SK-N-SH (cell line): ENCODE data around the gene EHD1. TPM values are rescaled to one million over a fixed set of nuclear protein-coding genes. Genes with fewer than 3 reads are reported as not detected.

Source experiments
- CTCF ChIA-PET: fragments of 300-600, 350-600 bp; formaldehyde crosslinking; extraction: SDS; loops from one replicate; lab custom pipeline; 2021; lab: Yijun Ruan, JAX
- POLR2A ChIA-PET: fragments of 350-600 bp; sonication (Branson Sonifier 250); formaldehyde crosslinking; extraction: SDS; loops from one replicate; lab custom pipeline; 2020; ENCODE audit warnings: antibody characterized with exemption, inconsistent platforms; lab: Yijun Ruan, JAX
- DNase-seq: peaks from one replicate; pipeline ENCODE4 v3.0.0; 2012
- H2AFZ ChIP-seq: fragments of 200-600 bp; sonication (generic); 2 replicates; pipeline ENCODE4 v1.8.1; 2016; ENCODE audit warnings: antibody characterized with exemption, mild to moderate bottlenecking, low read depth
- H3F3A ChIP-seq: fragments of 200-600 bp; sonication (generic); replicated peaks from 2 replicates; pipeline ENCODE3; 2016; ENCODE audit warnings: antibody characterized with exemption, mild to moderate bottlenecking; ENCODE audit not compliant: insufficient read depth
- H3K27ac ChIP-seq, 2 experiments: fragments of 200-500 bp in 1 of 2; fragments of 200-600 bp in 1 of 2; sonication (Bioruptor generic) in 1 of 2; sonication (generic), shearing (Covaris generic) in 1 of 2; 2 replicates each; pipeline versions ENCODE4 v1.5.1 to v1.6.1; 2014 to 2016; ENCODE audit warnings: low read depth in 2 of 2, inconsistent platforms in 1 of 2, low read length in 1 of 2, mild to moderate bottlenecking in 1 of 2, mixed read lengths in 1 of 2
- H3K27me3 ChIP-seq: fragments of 200-600 bp; sonication (generic), shearing (Covaris generic); 2 replicates; pipeline ENCODE4 v1.6.1; 2016; ENCODE audit warnings: mixed run types; ENCODE audit not compliant: insufficient read depth
- H3K36me3 ChIP-seq, 2 experiments: fragments of 200-500 bp in 1 of 2; fragments of 200-600 bp in 1 of 2; sonication (Bioruptor generic) in 1 of 2; sonication (generic) in 1 of 2; replicated peaks in 1 of 2; 2 replicates each; pipeline versions ENCODE3 to v1.5.1; 2014 to 2016; ENCODE audit warnings: low read length in 1 of 2, mild to moderate bottlenecking in 1 of 2; ENCODE audit not compliant: insufficient read depth in 2 of 2, control insufficient read depth in 1 of 2
- H3K4me1 ChIP-seq, 2 experiments: fragments of 200-500 bp in 1 of 2; fragments of 200-600 bp in 1 of 2; sonication (Bioruptor generic) in 1 of 2; sonication (generic), shearing (Covaris generic) in 1 of 2; 2 replicates each; pipeline versions ENCODE4 v1.5.1 to v1.6.1; 2014 to 2016; ENCODE audit warnings: low read depth in 1 of 2, low read length in 1 of 2, mixed run types in 1 of 2; ENCODE audit not compliant: insufficient read depth in 2 of 2, control insufficient read depth in 1 of 2
- H3K4me2 ChIP-seq: fragments of 200-600 bp; sonication (generic), shearing (Covaris generic); 2 replicates; pipeline ENCODE4 v1.6.1; 2017; ENCODE audit warnings: mixed run types
- H3K4me3 ChIP-seq, 2 experiments: fragments of 200-500 bp in 1 of 2; fragments of 200-600 bp in 1 of 2; sonication (Bioruptor generic) in 1 of 2; sonication (generic), shearing (Covaris generic) in 1 of 2; 2 replicates each; pipeline versions ENCODE4 v1.5.1 to v1.8.1; 2014 to 2016; ENCODE audit warnings: low read depth in 2 of 2, inconsistent platforms in 1 of 2, low read length in 1 of 2, mild to moderate bottlenecking in 1 of 2, mixed read lengths in 1 of 2, moderate library complexity in 1 of 2
- H3K79me2 ChIP-seq: fragments of 200-600 bp; sonication (generic); 2 replicates; pipeline ENCODE4 v1.8.1; 2017; ENCODE audit warnings: mild to moderate bottlenecking; ENCODE audit not compliant: insufficient read depth
- H3K9ac ChIP-seq: fragments of 200-600 bp; sonication (generic); 2 replicates; pipeline ENCODE4 v1.6.1; 2017; ENCODE audit warnings: mixed run types
- H3K9me2 ChIP-seq: fragments of 200-600 bp; sonication (generic); 2 replicates; pipeline ENCODE4 v1.6.1; 2017; ENCODE audit warnings: mixed run types
- H3K9me3 ChIP-seq: fragments of 200-600 bp; sonication (generic); 2 replicates; pipeline ENCODE4 v1.6.1; 2017; ENCODE audit warnings: mixed run types, mild to moderate bottlenecking, moderate library complexity
- H4K20me1 ChIP-seq: fragments of 200-600 bp; sonication (generic); 2 replicates; pipeline ENCODE4 v1.6.1; 2017; ENCODE audit warnings: mild to moderate bottlenecking, mixed run types; ENCODE audit not compliant: insufficient read depth
- CHD2 ChIP-seq: fragments of 150-350 bp; IDR thresholded peaks from 2 replicates; pipeline ENCODE4 v1.6.1; 2018; ENCODE audit warnings: low read length; ENCODE audit not compliant: partially characterized antibody
- CTCF ChIP-seq: fragments of 200-600 bp; sonication (generic); IDR thresholded peaks from 2 replicates; pipeline ENCODE4 v1.6.1; 2017; ENCODE audit warnings: antibody characterized with exemption, mild to moderate bottlenecking, moderate library complexity
- ELF1 ChIP-seq: IDR thresholded peaks from 2 replicates; pipeline ENCODE4 v1.4.0; 2012
- EP300 ChIP-seq, 2 experiments: IDR thresholded peaks; 2 replicates each; pipeline versions ENCODE4 v1.4.0 to v1.6.1; 2012; ENCODE audit warnings: borderline replicate concordance in 1 of 2, low read depth in 1 of 2, low read length in 1 of 2
- EZH2phosphoT487 ChIP-seq: fragments of 200-600 bp; sonication (generic); IDR thresholded peaks from 2 replicates; pipeline ENCODE4 v1.6.1; 2017; ENCODE audit warnings: low read depth, mixed run types, mild to moderate bottlenecking, antibody characterized with exemption, moderate library complexity, borderline replicate concordance
- GABPA ChIP-seq: IDR thresholded peaks from 2 replicates; pipeline ENCODE4 v1.4.0; 2012; ENCODE audit warnings: low read depth, mild to moderate bottlenecking
- JUND ChIP-seq: IDR thresholded peaks from 2 replicates; pipeline ENCODE4 v1.4.0; 2012
- MAX ChIP-seq: IDR thresholded peaks from 2 replicates; pipeline ENCODE4 v1.4.0; 2012; ENCODE audit warnings: low read depth
- MEF2A ChIP-seq: IDR thresholded peaks from 2 replicates; pipeline ENCODE4 v1.4.0; 2012; ENCODE audit warnings: low read depth, borderline replicate concordance
- NFIC ChIP-seq: IDR thresholded peaks from 2 replicates; pipeline ENCODE4 v1.4.0; 2012; ENCODE audit warnings: borderline replicate concordance
- RAD21 ChIP-seq: IDR thresholded peaks from 2 replicates; pipeline ENCODE4 v1.6.1; 2012; ENCODE audit warnings: mild to moderate bottlenecking, low read length
- RFX5 ChIP-seq: IDR thresholded peaks from 2 replicates; pipeline ENCODE4 v1.6.1; 2012; ENCODE audit warnings: mild to moderate bottlenecking, improper control_type of control experiment, low read length
- TCF12 ChIP-seq: IDR thresholded peaks from 2 replicates; pipeline ENCODE4 v1.4.0; 2012
- TEAD4 ChIP-seq: IDR thresholded peaks from 2 replicates; pipeline ENCODE4 v1.4.0; 2012; ENCODE audit warnings: mild to moderate bottlenecking, borderline replicate concordance; ENCODE audit not compliant: insufficient read depth
- USF1 ChIP-seq: IDR thresholded peaks from 2 replicates; pipeline ENCODE4 v1.4.0; 2012; ENCODE audit warnings: low read depth, borderline replicate concordance
- USF2 ChIP-seq: fragments of 150-350 bp; IDR thresholded peaks from 2 replicates; pipeline ENCODE4 v1.6.1; 2017; ENCODE audit warnings: antibody characterized with exemption, low read length, low read depth, borderline replicate concordance
- YY1 ChIP-seq: IDR thresholded peaks from 2 replicates; pipeline ENCODE4 v1.4.0; 2012; ENCODE audit warnings: low read depth, mild to moderate bottlenecking
- ZBTB33 ChIP-seq: IDR thresholded peaks from 2 replicates; pipeline ENCODE4 v1.4.0; 2012; ENCODE audit warnings: low read depth, borderline replicate concordance
- WGBS: methylation state at CpG from one replicate; pipeline ENCODE4 v1.1.6; 2017; ENCODE audit warnings: low lambda C conversion rate; 5-methylcytosine and 5-hydroxymethylcytosine counted together
- polyA plus RNA-seq, 3 experiments: library from polyadenylated mRNA; depleted of rRNA; stranded (reverse); fragments of >200 nt; gene quantifications; 2 replicates each; pipeline ENCODE4 v1.2.3, GENCODE V29; 2012

EHD1 gene
- polyA plus RNA-seq, 1 of the 3 experiments (the other 2 are of a cell fraction) = 93.3 TPM

GRCh38 chr11:64876835-64877341 lies 1.5 kb downstream of the EHD1 start:
- H3K9ac ChIP-seq = peak overlapping the region; percentile 82
- no peaks in the 10 kb centered on the region for H3K27me3 ChIP-seq
- no peak for DNase-seq
- H3K4me2 ChIP-seq = peak overlapping the region; percentile 92
- H3K36me3 ChIP-seq = peaks cover 16 to 20% of the 10 kb centered on the region in 2 experiments
- ChIA-PET CTCF (interaction anchor here (1.2 to 26.7 kb wide), 8 partner anchors 10 to 137 kb away, joined by 3 to 530 read pairs (median 10); partner anchors contain the start of genes ARL2 and CDC42BPG), POLR2A (no interaction called here)
- peaks cover 6 to 32% of the 10 kb centered on the region in 2 experiments; a peak in 2 of 4 replicates for H3K4me1 ChIP-seq
- no peak overlapping the region for H2AFZ ChIP-seq
- WGBS = 42% methylated on average over 14 of the region's 14 CpGs
- peaks cover 38% of the 10 kb centered on the region for H4K20me1 ChIP-seq
- no peaks in the 10 kb centered on the region for H3K9me3 ChIP-seq
- peak overlapping the region; percentile 38 to 77; a peak in 3 of 4 replicates for H3K27ac ChIP-seq
- H3K79me2 ChIP-seq = peaks cover 64% of the 10 kb centered on the region
- TF ChIP-seq CTCF (no peak), MAX (peak; percentile 29; the same call in 1 of the 2 replicates), YY1 (no peak), RFX5 (no peak), JUND (no peak), NFIC (no peak), TCF12 (no peak; the same call in 1 of the 2 replicates)
- no peaks in the 10 kb centered on the region for H3F3A ChIP-seq
- no peaks in the 10 kb centered on the region for H3K9me2 ChIP-seq
- peak overlapping the region; percentile 95 to 96 for H3K4me3 ChIP-seq

- peak overlapping the region; percentile 92 for H3K4me2 ChIP-seq
- POLR2A ChIA-PET = no interaction called here
- H3K9me2 ChIP-seq = no peaks in the 10 kb centered on the region
- peaks cover 44% of the 10 kb centered on the region for H4K20me1 ChIP-seq
- H3K36me3 ChIP-seq = peaks cover 22 to 26% of the 10 kb centered on the region in 2 experiments
- peak overlapping the region; percentile 95 to 96; a peak in 3 of 4 replicates for H3K4me3 ChIP-seq
- peaks cover 7 to 30% of the 10 kb centered on the region in 2 experiments; a peak in 3 of 4 replicates for H3K4me1 ChIP-seq
- no peaks in the 10 kb centered on the region for H3F3A ChIP-seq
- H3K27me3 ChIP-seq = no peaks in the 10 kb centered on the region
- DNase-seq = no peak
- H3K9me3 ChIP-seq = no peaks in the 10 kb centered on the region
- H3K27ac ChIP-seq = peak overlapping the region; percentile 38 to 61; a peak in 2 of 4 replicates
- H3K79me2 ChIP-seq = peaks cover 70% of the 10 kb centered on the region
- no peak overlapping the region for H2AFZ ChIP-seq
- CTCF ChIA-PET = interaction anchor here (0.5 to 26.7 kb wide), 8 partner anchors 9 to 427 kb away, joined by 3 to 530 read pairs (median 10); partner anchors contain the start of genes ARL2 and CDC42BPG
- 87% methylated on average over 7 of the region's 11 CpGs for whole genome bisulfite sequencing
- peak overlapping the region; percentile 82 for H3K9ac ChIP-seq
- TF ChIP-seq TEAD4 (no peak), MAX (no peak), MEF2A (no peak), CHD2 (no peak), GABPA (no peak), ZBTB33 (no peak), RAD21 (no peak), USF1 (no peak), EZH2phosphoT487 (no peak), JUND (no peak), EP300 (IDR thresholded peaks at IDR 0.05; ENCODE audit: borderline replicate concordance in 1 of 2, low read depth in 1 of 2, low read length in 1 of 2) (no peak), ELF1 (no peak), CTCF (no peak), USF2 (no peak)
These were observed 2.1 kb downstream of the EHD1 start for GRCh38 chr11:64876229-64876750.
